Measurements from ENCODE around the gene ABHD15.

- TF ChIP-seq CTCF (IDR thresholded peaks at IDR 0.05) (no peak), POLR2A (IDR thresholded peaks at IDR 0.05) (no peak)
Measured at GRCh38 chr17:29588562-29589411, 21.9 kb upstream of the ABHD15 start.
